Measurements from ENCODE around the gene DUSP8.

Gene DUSP8

DNA sequence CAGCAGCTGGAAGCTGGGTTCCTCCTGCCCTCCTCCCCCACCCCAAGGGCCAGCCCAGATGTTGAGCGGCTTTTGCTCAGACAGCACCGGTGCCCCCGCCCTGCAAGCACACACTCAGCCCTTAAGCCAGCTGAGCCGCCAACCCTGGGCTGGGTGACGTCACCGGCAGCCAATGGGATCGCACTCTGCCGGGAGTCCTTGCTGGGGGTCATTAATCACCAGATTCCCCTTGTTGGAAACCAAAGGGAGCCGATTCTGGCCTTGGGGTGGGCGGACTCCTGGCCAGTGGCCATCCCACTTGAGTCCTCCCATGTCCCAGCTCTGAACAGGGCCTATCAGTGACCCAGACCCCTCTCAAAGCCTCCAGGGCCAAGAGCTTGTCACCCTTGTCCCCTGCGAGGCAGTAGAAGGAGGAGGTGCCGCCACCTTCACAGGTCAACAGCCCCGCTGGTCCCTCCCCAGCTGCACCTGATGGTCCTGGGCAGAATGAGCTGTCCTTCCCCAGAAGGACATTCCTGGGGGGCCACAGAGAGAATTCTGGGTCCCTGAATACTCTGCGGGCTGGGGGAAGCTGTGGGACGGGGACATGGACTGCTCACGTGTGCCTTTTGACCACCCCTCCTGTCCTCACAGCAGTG, 7.4 kb downstream of the DUSP8 start:
- DNase-seq: no peak

DNA sequence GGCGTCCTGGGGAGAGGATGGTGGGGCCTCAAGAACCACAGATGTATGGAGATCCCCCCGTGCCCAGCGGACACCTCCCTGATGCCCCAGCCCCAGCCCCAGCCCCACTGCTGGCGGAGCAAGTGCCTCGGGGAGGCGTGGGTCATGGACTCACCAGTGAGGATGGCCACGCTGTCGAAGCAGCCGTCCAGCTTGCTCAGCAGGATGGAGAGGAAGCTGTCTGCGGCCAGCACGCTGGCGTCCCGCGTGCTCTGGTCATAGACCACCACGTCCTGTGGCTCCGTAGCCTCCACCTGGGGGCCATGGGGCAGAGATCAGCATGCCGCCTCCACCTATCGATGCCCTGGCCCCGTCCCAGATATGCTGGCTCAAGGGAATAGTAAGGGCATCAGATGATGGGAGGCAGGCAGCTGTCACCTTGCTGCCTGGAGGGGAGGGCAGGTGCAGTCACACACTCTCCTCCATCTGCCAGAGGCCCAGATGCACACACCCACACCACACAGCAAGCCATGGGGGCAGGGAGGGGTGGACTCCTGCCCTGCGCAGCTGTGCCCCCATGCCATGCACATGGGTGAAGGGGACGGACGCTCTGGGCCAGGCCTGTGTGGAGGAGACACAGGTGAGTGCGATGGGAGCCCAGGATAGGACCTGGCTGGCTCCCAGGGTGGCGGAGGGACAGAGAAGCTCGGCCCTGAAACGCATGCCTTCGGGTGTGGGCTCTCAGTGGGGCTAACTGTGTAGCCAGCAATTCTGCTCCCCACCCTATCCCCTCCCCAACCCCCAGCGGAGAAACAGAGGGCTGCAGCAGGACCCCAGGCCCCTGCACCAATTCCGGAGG, 8.2 kb downstream of the DUSP8 start:
- DNase-seq: no peak

DNA sequence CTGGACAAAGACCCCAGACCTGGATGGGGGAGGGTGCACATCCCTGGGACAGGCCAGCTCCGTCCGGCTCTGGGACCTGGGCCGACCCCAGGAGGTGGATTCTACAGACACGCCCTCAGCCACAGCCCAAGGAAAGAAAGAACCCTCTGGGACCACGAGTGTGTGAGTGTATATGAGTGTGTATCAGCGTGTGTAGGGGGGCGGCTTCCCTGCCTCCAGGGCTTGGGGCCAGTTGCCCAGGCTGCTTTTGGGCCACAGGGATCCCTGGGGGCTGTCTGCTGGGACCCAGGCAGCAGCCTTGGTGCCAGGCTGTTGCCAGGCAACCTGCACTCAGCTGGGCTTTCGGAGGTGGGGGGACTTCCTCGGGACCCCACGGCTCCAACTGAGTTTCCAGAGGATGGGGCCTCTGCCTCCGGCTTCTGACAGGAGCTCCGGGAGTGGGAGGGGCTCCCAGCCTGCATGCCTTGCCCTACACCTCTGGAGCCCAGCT, 8.9 kb downstream of the DUSP8 start:
- no peak for DNase-seq

DNA sequence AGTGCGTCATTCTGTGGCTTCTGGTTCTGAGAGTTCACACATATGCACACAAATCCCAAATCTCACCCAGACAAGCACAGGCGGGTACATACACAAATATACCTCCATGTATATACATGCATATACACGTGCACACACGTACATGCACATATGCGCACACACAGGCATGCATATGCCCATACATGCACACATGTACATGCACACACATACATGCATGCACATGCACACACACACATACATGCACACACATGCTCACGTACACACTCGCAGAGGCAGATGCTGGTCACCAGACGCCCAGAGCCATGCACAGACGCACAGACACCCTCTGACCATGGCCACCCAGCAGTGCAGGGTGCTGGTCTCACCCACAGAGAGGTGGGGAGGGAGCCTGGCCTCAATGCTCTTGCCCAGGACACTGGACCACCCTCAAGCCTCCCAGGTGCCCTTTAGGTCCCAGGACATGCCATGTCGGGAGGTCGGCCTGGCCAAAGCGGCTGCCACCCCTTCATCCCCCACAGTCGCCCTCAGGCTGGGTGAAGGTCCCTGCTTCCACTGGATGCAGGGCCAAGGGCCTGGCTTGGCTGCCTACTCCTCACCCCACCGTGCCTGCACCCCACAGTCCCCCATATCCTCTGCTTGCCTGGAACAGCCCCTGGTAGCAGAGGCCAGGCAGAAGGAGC, 9.5 kb downstream of the DUSP8 start:
- no peak for DNase-seq

DNA sequence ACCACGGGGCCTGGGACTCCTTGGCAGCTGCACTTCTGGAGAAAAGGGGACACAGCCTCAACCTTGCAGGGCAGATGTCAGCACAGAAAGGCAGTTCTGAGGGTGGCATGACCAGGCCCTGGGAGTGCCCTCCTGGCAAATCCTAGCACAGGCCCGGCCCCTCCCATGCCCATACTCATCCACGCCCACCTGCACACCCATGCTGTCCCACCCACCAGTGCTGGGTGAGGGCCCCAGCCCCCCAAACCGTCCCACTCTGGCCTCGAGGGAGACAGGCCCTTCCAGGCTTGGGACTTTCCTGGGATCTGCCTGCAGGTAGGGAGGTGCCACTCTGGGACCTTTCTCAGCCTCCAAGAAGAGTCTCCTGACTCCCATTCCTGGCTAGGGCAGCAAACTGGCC, 10.1 kb downstream of the DUSP8 start:
- DNase-seq: no peak

DNA sequence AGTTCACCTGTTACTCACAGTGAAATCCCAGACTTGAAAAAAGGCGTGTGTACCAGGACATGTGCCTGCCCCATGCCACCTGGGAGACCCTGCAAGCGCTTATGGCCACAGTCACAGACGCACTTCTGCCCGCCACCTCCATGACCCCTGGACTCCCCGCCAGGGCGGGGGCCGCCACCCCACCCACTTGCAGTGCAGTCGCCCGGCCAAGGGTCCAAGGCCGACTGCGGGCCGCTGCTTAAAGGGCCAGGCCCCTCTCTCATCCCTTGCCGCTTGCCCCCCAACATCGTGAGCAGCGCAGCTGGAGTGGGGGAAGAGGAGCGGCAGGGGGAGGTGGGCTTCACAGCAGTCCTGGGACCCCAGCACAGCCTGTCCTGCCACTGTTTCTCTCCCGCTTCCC, 10.8 kb downstream of the DUSP8 start:
- no peak for DNase-seq

DNA sequence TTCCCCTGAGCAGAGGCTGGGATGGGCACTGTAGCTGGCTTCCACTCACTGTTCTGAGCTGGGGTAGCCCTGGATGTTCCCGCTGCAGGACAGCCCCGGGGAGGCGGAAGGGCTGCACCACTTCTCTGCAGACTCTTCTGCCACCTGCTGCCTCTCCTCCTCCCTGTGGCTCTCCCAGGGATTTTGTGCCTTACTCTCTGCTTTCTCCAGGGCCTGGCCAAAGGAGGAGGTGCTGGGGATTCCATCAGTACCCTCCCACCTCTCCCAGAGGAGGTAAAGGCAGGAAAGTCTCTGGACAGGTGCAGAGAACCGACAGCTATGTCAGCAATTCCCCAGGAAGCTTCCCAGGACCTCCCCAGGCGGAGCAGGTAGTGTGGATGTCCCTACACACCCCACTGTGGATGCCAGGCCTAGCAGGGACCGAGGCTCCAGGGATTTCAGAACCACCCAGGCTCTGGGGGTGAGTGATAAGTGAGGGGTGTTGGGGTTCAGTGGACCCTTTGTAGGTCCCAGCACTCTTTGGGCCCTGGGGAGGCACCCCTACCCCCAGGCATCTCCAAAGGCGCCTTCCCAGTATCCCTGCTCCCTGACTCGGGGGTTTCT, 11.3 kb downstream of the DUSP8 start:
- no peak for DNase-seq

DNA sequence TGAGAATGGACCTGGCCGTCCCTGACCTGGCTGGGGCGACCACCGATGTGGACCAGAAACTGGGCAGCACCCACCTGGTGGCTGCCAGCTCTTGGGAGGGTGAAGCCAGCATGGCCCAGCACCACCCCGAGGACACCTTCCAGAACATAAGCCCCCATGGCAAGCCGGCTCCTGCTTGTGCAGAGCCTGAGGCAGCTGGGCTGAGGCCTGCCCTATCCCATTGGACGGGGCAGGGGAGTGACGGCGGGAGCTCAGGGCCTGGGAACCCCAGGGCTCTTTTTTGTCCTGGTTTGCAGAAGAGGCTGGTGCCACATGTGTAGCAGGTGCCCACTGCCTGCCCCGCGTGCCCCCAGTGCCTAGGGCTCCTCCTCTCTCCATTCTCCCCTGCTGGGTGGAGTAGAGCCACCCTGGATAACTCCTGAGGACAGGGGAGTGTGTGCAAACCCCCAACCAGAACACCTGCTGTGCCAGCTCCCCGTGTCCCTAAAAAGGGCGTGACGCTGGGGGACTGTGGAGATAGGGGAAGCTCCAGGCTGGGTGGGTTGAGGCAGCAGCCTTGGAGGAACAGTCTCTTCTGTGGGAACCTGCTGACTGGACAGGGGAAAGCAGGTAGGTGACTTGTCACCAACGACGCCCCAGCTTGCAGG, 11.9 kb downstream of the DUSP8 start:
- no peak for DNase-seq

DNA sequence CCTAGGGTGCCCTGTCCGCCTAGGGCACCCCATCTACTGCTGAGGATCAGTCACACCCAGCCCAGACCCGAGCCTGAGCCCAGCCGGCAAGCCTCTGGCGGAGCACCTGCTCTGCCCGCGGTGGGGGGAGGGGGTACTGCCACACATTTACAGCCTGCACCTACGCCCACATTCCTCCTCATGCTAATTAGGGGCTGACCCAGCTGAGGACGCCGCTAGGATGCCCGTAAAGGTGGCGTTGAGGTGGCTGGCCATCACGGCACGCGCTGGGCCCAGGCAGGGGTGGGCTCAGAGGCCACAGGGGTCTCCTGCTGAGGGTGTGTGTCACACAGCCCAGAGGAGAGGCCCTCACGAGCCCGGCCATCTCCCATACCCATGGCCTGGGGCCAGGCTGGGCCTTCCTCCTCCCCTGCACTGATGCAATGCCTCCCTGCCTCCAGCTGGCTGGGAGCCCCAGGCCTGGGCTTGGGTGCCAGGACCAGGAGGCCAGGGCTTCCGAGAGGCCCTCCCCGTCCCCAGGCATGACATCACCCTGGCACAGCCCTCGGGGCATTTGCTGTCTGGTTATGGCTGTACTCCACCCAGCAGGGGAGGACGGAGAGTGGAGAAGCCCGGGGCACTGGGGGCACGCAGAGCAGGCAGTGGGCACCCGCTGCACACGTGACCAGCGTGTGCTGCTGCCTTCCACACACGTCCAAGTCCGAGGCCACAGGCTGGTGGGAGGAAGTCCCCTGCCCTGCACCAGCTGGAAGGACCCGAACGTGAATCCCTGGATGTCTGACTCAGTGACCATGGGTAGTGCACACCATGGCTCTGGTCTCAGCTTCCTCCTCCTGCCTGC, 12.7 kb downstream of the DUSP8 start:
- peak; percentile 30 for DNase-seq

DNA sequence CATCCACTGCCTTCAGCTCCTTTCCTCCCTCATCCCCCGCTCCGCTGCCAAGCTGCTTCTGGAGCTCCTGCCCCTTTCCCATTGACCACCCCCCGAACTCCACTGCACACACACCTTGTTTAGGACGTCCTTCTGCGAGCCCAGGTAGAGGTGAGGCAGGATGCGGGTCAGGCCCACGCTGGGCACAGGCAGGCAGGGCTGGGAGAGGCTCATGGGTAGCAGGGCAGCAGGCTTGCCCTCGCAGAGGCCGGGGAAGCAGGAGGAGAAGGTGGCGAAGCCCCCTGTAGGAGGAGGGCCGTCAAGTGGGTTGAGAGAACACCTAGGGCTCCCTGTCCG, 13.3 kb downstream of the DUSP8 start:
- no peak for DNase-seq

DNA sequence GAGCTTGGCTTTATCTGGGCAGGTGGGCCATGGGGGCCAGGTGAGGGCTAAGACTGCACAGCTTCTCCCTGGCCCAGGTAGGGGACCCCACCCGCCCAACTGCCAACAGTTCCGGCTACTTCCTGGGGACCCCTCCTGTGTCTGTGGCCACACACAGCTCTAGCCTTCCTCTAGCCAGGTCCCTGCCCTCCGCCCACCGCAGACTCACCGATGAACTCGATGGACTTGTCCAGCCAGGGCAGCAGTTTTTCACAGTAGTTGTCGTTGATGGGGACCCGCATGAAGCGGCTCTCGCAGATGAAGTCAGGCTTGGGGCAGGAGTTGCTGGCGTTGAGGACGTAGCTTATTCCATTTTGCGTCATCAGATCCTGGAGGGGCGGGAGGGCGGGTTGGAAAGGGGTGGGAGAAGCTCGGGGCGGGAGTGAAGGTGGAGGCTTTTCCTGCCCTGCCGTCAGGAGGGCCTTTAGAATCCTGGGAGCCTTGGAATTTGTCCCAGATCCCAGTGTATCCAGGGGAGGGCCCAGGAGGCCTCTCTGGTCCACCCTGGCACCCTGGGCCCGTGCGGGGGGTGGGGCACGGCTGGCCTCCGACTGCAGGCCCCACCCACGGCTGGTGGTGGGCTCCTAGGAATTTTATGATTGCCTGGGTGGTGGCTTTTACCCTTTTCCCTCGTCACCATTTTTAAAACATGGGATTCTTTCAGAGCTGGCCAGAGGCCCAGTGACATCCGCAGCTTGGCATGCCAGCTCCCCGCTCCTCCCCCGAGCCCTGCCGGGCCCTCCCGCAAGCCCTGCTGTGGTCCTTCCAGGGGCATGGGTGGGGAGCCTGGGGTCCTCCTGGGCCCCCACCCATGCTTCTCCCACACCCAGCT, 13.9 kb downstream of the DUSP8 start:
- DNase-seq: no peak

DNA sequence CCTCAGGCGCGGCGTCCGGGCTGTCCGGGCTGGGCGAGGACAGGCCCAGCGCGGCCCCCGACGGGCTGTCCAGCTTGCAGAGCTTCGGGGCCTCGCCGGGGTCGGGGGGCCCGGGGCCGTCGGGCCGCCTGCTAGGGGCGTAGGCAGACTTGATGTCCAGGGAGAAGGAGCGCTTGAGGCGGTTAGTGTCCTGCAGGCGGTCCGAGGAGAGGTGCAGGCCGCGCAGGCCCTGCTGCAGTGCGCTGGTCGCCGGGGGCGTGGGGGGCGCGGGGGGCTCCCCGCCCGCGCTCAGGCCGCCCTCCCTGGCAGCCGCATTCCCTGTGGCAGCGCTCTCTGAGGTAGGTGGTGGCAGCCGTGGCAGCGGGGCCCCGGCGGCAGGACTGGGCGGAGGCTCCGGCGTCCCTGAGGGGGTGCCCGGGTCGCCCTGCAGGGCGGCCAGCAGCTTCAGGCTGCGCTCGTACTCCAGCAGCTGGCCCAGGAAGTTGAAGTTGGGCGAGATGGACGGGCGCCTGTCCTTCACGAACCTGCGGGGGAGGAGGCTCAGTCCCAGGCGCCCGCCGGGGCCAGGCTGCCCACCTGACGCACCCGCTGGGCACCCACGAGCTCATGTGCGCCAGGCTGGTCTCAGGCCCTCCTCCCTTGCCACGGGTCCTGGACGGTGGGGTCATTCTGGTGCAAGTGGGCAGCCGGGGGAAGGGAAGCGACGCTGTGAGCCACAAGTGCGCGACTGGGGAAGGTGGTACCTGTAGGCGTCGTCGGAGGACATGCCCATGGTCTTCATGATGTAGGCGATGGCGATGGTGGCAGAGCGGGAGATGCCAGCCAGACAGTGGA, 14.8 kb downstream of the DUSP8 start:
- DNase-seq: no peak

DNA sequence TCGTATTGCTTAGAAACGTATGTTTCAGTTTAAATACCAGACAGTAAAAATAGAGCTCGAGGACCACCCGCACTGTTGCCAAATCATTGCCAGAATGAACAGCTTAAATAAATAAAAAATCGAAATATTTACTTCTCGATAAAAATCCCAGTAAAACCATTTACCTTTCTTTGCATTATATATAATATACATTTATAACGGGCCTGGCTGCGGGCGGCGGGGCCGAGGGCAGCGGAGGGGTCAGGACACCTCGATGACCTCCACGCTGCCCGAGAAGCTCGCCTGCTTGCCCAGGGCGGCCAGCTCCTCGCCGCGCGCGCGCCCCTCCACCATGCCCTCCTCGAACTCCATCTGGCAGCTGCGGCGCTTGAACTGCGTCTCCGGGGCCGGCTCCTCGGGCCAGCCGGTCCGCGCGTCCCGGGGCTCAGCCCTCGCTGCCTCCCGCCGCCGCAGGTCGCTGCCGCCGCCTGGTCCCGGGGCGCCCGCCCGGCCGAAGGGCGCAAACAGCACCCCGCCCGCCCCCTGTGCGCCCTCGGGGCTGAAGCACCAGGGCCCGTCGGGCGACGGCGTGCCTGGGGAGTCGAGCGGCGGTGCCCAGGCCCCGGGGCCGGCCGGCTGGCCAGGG, 15.7 kb downstream of the DUSP8 start:
- DNase-seq: no peak

DNA sequence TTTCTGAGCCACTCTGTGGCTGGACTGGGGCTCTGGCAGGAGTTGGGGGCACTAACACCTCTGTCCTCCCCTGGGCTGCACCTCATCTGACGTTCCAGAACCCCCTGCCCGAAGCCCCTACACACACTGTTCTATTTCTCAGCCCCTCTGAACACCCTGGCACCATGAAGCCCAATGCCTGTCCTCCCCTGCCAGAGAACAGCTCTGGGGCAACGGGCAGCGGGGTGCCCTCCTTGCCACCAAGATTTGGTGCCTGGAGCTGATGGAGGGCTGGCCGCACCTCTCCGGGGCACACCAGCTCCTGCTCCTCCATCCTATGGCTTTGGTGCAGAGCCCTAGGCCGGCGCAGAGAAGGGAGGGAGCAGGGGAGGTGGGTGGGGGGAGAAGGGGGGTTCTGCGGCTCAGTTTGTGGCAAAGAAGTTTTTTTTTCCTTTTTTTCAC, 16.3 kb downstream of the DUSP8 start:
- no peak for DNase-seq

DNA sequence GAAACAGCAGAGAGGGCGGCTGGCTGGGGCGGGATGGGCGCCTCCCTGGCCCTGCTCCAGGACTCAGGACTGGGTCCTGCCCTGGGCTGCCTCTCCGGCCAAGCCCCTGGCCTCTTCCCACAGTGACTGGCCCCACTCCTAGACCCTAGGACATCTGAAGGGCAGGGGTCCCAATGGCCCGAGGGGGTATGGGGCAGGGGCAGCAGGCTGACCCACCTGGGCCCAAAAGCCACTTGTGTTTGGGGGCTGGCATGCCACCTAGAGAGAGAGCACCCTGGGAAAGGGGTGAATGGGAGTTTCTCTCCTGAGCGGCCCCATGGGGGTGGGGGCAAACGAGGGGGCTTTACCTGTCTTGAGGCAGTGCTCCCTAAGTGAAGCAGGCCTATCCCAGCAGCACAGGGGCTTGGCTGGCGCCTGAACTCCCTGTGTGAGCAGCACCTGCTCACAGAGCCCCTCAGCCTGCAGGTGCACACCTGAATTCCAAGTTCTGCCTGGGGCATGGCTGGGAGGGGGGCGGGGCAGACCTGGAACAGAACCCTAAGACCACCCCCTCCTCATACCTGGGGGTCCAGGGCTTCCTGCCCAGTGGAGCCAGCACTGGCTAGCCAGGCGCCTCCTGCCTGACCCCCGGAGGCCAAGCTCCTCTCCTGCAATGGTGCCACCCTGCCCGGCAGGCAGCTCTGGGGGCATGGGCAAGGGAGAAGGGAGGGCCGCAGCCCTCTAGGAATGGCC, 16.9 kb downstream of the DUSP8 start:
- DNase-seq: no peak

DNA sequence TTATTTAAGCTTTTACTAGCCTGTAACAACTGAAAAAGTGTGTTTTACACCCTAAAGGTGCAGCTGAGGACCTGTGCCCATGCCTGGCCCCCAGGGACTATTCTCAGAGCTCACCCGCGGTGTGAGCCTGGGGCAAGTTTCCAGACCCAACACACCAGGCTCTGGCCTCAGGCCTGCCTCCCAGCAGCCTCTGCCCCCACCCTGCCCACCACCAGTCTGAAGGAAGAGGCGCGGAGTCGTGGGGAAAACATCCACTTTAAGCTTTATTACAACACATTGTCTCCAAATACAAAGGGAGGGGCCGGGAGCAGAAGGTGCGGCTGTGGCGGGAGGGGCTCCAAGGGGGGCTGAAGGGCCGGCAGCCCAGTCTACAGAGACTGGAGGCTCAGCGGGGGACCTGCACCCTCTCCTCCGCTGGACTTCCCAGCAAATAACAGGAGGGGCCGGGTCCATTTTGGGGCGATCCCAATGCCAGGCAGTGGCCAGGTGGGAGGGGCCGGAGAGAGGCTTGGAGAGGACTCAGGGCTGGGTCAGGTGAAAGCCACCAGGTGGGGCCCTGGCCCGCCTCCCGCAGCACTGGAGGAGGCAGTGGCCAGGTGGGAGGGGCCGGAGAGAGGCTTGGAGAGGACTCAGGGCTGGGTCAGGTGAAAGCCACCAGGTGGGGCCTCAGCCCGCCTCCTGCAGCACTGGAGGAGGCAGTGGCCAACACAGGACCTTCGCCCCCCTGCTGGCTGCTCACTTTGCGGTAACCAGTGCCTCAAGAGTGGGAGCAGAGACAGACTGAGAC, 18.1 kb downstream of the DUSP8 start:
- DNase-seq: no peak

DNA sequence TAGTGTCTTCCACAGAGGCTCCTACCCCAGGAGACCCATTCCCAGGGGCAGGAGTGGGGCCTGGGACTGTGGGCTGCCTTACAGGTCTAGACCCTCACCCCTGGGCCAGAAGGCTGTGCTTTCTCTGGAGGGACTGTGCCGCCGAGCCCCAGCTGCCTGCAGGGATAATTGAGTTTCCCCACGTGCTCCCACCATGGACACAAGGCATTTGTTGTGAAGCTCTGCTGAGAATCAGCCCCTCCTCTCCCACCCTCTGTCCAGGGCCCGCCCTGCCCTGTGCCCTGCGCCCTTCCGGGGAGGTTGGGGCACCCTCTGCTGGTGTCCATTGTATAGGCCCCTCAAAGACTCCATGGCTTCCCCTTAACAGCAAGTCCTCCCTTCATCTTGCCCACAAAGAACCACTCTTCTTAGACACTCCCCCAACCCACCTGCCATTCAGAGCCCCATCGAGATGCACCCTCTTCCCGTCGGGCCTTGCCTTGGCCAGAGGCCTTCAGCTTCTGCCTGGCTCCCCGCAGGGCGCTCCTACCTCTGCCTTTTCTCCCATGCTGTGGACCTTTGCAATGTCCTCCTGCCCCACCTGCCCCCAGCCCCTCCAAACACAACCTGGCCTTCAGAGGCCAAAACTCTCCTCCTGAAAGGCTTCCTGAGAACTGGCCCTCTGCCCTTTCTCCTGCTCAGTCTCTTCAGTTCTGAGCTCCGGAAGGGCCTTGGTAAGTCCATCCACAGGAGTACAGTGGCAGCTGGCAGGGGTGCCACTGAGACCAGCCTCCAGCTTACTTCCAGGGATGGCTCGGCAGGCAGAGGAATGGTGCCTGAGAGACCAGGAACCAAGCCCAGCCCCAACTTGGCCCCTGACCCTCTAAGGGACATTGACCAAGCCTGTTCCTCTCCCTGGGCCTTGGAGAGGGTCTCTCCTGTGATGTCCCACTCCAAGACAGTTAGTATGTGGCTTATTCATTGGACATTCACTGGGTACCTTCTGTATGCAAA, 22.4 kb downstream of the DUSP8 start:
- no peak for DNase-seq
